ENCODE results near the gene FKBP5. TPM values are rescaled to one million over a fixed set of nuclear protein-coding genes. Genes with fewer than 3 reads are reported as not detected.

FKBP5 gene
- polyA plus RNA-seq, 1 donor, result 9.4 TPM

- peaks cover 2% of the 10 kb centered on the region for H3K36me3 ChIP-seq (ENCODE audit: control insufficient read depth, insufficient read depth, low read length)
- no peak overlapping the region for H3K4me3 ChIP-seq (ENCODE audit: low read length)
- WGBS (ENCODE audit: insufficient coverage, low lambda C conversion rate), result no CpG with 5 or more reads among the region's 3 CpGs
- no peaks in the 10 kb centered on the region for H3K27me3 ChIP-seq (ENCODE audit: control insufficient read depth, insufficient read depth, low read length)
- H3K27ac ChIP-seq (ENCODE audit: low read length), result no peak overlapping the region
- peaks cover 8% of the 10 kb centered on the region for H3K4me1 ChIP-seq (ENCODE audit: control insufficient read depth, insufficient read depth, low read length)
- no peak for DNase-seq
- no peaks in the 10 kb centered on the region for H3K9me3 ChIP-seq (ENCODE audit: control insufficient read depth, low read depth, low read length)
These were observed 50.0 kb downstream of the FKBP5 start for GRCh38 chr6:35638679-35639078.

GRCh38 chr6:35637911-35638310, 50.8 kb downstream of the FKBP5 start:
- H3K4me3 ChIP-seq (ENCODE audit: low read length), result no peak overlapping the region

GRCh38 chr6:35635601-35636597, 52.8 kb downstream of the FKBP5 start:
- DNase-seq, result no peak
- H3K4me3 ChIP-seq (ENCODE audit: low read length), result no peak overlapping the region
- peaks cover 8% of the 10 kb centered on the region for H3K4me1 ChIP-seq (ENCODE audit: control insufficient read depth, insufficient read depth, low read length)
- 60% methylated on average over 1 of the region's 4 CpGs for WGBS (ENCODE audit: insufficient coverage, low lambda C conversion rate)
- peaks cover 2% of the 10 kb centered on the region for H3K36me3 ChIP-seq (ENCODE audit: control insufficient read depth, insufficient read depth, low read length)
- no peaks in the 10 kb centered on the region for H3K9me3 ChIP-seq (ENCODE audit: control insufficient read depth, low read depth, low read length)
- H3K27me3 ChIP-seq (ENCODE audit: control insufficient read depth, insufficient read depth, low read length), result no peaks in the 10 kb centered on the region
- no peak overlapping the region for H3K27ac ChIP-seq (ENCODE audit: low read length)

More at GRCh38 chr6:35637911-35638310, 50.8 kb downstream of the FKBP5 start:
- H3K4me1 ChIP-seq (ENCODE audit: control insufficient read depth, insufficient read depth, low read length), result peaks cover 8% of the 10 kb centered on the region
- no peak for DNase-seq
- H3K27me3 ChIP-seq (ENCODE audit: control insufficient read depth, insufficient read depth, low read length), result no peaks in the 10 kb centered on the region
- H3K36me3 ChIP-seq (ENCODE audit: control insufficient read depth, insufficient read depth, low read length), result peaks cover 2% of the 10 kb centered on the region
- no peak overlapping the region for H3K27ac ChIP-seq (ENCODE audit: low read length)
- WGBS (ENCODE audit: insufficient coverage, low lambda C conversion rate), result no CpG with 5 or more reads among the region's 1 CpG
- no peaks in the 10 kb centered on the region for H3K9me3 ChIP-seq (ENCODE audit: control insufficient read depth, low read depth, low read length)

GRCh38 chr6:35634316-35634715, 54.4 kb downstream of the FKBP5 start:
- peak; percentile 5 to 52 for DNase-seq
- no peaks in the 10 kb centered on the region for H3K27me3 ChIP-seq (ENCODE audit: control insufficient read depth, insufficient read depth, low read length)
- no peaks in the 10 kb centered on the region for H3K9me3 ChIP-seq (ENCODE audit: control insufficient read depth, low read depth, low read length)
- no peak overlapping the region for H3K4me3 ChIP-seq (ENCODE audit: low read length)
- WGBS (ENCODE audit: insufficient coverage, low lambda C conversion rate), result no CpG with 5 or more reads among the region's 2 CpGs
- H3K27ac ChIP-seq (ENCODE audit: low read length), result peak overlapping the region; percentile 41
- H3K36me3 ChIP-seq (ENCODE audit: control insufficient read depth, insufficient read depth, low read length), result peaks cover 2% of the 10 kb centered on the region
- peaks cover 8% of the 10 kb centered on the region for H3K4me1 ChIP-seq (ENCODE audit: control insufficient read depth, insufficient read depth, low read length)

GRCh38 chr6:35633579-35634089, 55.1 kb downstream of the FKBP5 start:
- no CpG with 5 or more reads among the region's 4 CpGs for WGBS (ENCODE audit: insufficient coverage, low lambda C conversion rate)
- peaks cover 2% of the 10 kb centered on the region for H3K36me3 ChIP-seq (ENCODE audit: control insufficient read depth, insufficient read depth, low read length)
- peak; percentile 19 to 69 for DNase-seq

GRCh38 chr6:35629876-35630378, 58.8 kb downstream of the FKBP5 start:
- H3K27me3 ChIP-seq (ENCODE audit: control insufficient read depth, insufficient read depth, low read length), result no peaks in the 10 kb centered on the region
- WGBS (ENCODE audit: insufficient coverage, low lambda C conversion rate), result no CpG with 5 or more reads among the region's 7 CpGs
- H3K4me1 ChIP-seq (ENCODE audit: control insufficient read depth, insufficient read depth, low read length), result peaks cover 8% of the 10 kb centered on the region
- no peak for DNase-seq
- H3K9me3 ChIP-seq (ENCODE audit: control insufficient read depth, low read depth, low read length), result no peaks in the 10 kb centered on the region
- no peak overlapping the region for H3K4me3 ChIP-seq (ENCODE audit: low read length)
- peaks cover 2% of the 10 kb centered on the region for H3K36me3 ChIP-seq (ENCODE audit: control insufficient read depth, insufficient read depth, low read length)
- H3K27ac ChIP-seq (ENCODE audit: low read length), result no peak overlapping the region

More at GRCh38 chr6:35633579-35634089, 55.1 kb downstream of the FKBP5 start:
- H3K9me3 ChIP-seq (ENCODE audit: control insufficient read depth, low read depth, low read length), result no peaks in the 10 kb centered on the region
- peaks cover 8% of the 10 kb centered on the region for H3K4me1 ChIP-seq (ENCODE audit: control insufficient read depth, insufficient read depth, low read length)
- no peaks in the 10 kb centered on the region for H3K27me3 ChIP-seq (ENCODE audit: control insufficient read depth, insufficient read depth, low read length)
- no peak overlapping the region for H3K4me3 ChIP-seq (ENCODE audit: low read length)
- H3K27ac ChIP-seq (ENCODE audit: low read length), result peak overlapping the region; percentile 41

- Histone ChIP-seq H3K4me1 (ENCODE audit: control insufficient read depth, insufficient read depth, low read length) (no peaks in the 10 kb centered on the region), H3K36me3 (ENCODE audit: control insufficient read depth, insufficient read depth, low read length) (peaks cover 2% of the 10 kb centered on the region), H3K4me3 (ENCODE audit: low read length) (no peak overlapping the region), H3K27me3 (ENCODE audit: control insufficient read depth, insufficient read depth, low read length) (no peaks in the 10 kb centered on the region), H3K27ac (ENCODE audit: low read length) (no peak overlapping the region), H3K9me3 (ENCODE audit: control insufficient read depth, low read depth, low read length) (no peaks in the 10 kb centered on the region)
- WGBS (ENCODE audit: insufficient coverage, low lambda C conversion rate), result 92% methylated on average over 2 of the region's 2 CpGs
- DNase-seq, result no peak
These were observed 62.3 kb downstream of the FKBP5 start for GRCh38 chr6:35626401-35626800.

- no peaks in the 10 kb centered on the region for H3K36me3 ChIP-seq (ENCODE audit: control insufficient read depth, insufficient read depth, low read length)
- WGBS (ENCODE audit: insufficient coverage, low lambda C conversion rate), result no CpG with 5 or more reads among the region's 9 CpGs
These were observed 64.2 kb downstream of the FKBP5 start for GRCh38 chr6:35624341-35625070.

GRCh38 chr6:35622283-35622682, 66.4 kb downstream of the FKBP5 start:
- no peak overlapping the region for H3K4me3 ChIP-seq (ENCODE audit: low read length)
- H3K4me1 ChIP-seq (ENCODE audit: control insufficient read depth, insufficient read depth, low read length), result no peaks in the 10 kb centered on the region
- H3K36me3 ChIP-seq (ENCODE audit: control insufficient read depth, insufficient read depth, low read length), result peaks cover 2% of the 10 kb centered on the region
- H3K9me3 ChIP-seq (ENCODE audit: control insufficient read depth, low read depth, low read length), result no peaks in the 10 kb centered on the region
- H3K27me3 ChIP-seq (ENCODE audit: control insufficient read depth, insufficient read depth, low read length), result no peaks in the 10 kb centered on the region
- DNase-seq, result no peak
- WGBS (ENCODE audit: insufficient coverage, low lambda C conversion rate), result 90% methylated on average over 2 of the region's 4 CpGs
- no peak overlapping the region for H3K27ac ChIP-seq (ENCODE audit: low read length)

More at GRCh38 chr6:35624341-35625070, 64.2 kb downstream of the FKBP5 start:
- Histone ChIP-seq H3K4me3 (ENCODE audit: low read length) (no peak overlapping the region), H3K27ac (ENCODE audit: low read length) (no peak overlapping the region), H3K27me3 (ENCODE audit: control insufficient read depth, insufficient read depth, low read length) (no peaks in the 10 kb centered on the region), H3K9me3 (ENCODE audit: control insufficient read depth, low read depth, low read length) (no peaks in the 10 kb centered on the region), H3K4me1 (ENCODE audit: control insufficient read depth, insufficient read depth, low read length) (no peaks in the 10 kb centered on the region)
- DNase-seq, result no peak

GRCh38 chr6:35620706-35621105, 68.0 kb downstream of the FKBP5 start:
- H3K36me3 ChIP-seq (ENCODE audit: control insufficient read depth, insufficient read depth, low read length), result peaks cover 2% of the 10 kb centered on the region
- 100% methylated on average over 1 of the region's 1 CpG for WGBS (ENCODE audit: insufficient coverage, low lambda C conversion rate)
- H3K27me3 ChIP-seq (ENCODE audit: control insufficient read depth, insufficient read depth, low read length), result no peaks in the 10 kb centered on the region
- H3K4me1 ChIP-seq (ENCODE audit: control insufficient read depth, insufficient read depth, low read length), result no peaks in the 10 kb centered on the region
- H3K9me3 ChIP-seq (ENCODE audit: control insufficient read depth, low read depth, low read length), result no peaks in the 10 kb centered on the region
- no peak overlapping the region for H3K4me3 ChIP-seq (ENCODE audit: low read length)
- no peak for DNase-seq
- no peak overlapping the region for H3K27ac ChIP-seq (ENCODE audit: low read length)
